Activated effector memory CD4-positive, alpha-beta T cell treated with anti-CD3 and anti-CD28 coated beads, Interleukin-2, amount 50 U/mL, for 16 hours (primary cell): ENCODE measurements around the gene COL23A1.

Experiments used
- DNase-seq: peaks from one replicate; pipeline ENCODE4 v3.0.0-alpha.2; 2020

COL23A1 gene

DNA sequence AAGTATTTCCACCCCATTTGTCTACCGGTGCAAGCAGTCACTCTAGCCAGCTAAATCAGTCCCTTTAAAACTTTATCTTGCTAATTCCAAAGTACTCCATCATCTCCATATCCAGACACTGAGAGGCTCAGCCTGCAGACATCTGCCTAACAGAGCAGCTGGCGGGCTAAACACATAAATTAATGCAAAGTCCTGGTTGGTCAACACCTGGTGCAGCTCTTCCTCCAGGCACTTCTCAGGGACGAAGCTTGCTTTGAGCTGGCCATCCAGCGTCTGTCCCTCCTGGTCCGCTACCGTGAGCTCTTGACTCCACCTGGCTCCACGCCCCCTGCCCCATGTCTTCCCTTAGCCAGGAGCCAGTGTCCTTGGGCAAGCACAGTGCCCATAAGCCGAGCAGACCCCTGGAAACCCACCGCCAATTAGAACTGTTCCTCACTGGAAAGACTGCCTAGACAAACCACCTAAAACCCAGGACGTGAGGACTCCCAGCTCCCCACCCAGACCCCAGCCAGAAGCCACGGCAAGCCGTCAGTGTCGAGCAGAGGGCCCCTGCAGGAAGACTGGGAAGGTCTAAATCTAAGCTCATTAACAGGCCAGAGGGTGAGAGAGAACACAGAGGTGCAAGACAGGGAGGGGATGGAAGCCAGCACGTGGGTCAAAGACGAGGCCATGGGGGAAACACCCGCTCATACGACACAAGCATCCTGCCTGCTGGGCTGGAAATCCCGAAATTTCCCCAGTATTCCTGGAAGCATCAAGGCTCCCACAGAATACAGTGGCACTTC is 120.0 kb downstream of the COL23A1 start:
- DNase-seq = peak; percentile 47

DNA sequence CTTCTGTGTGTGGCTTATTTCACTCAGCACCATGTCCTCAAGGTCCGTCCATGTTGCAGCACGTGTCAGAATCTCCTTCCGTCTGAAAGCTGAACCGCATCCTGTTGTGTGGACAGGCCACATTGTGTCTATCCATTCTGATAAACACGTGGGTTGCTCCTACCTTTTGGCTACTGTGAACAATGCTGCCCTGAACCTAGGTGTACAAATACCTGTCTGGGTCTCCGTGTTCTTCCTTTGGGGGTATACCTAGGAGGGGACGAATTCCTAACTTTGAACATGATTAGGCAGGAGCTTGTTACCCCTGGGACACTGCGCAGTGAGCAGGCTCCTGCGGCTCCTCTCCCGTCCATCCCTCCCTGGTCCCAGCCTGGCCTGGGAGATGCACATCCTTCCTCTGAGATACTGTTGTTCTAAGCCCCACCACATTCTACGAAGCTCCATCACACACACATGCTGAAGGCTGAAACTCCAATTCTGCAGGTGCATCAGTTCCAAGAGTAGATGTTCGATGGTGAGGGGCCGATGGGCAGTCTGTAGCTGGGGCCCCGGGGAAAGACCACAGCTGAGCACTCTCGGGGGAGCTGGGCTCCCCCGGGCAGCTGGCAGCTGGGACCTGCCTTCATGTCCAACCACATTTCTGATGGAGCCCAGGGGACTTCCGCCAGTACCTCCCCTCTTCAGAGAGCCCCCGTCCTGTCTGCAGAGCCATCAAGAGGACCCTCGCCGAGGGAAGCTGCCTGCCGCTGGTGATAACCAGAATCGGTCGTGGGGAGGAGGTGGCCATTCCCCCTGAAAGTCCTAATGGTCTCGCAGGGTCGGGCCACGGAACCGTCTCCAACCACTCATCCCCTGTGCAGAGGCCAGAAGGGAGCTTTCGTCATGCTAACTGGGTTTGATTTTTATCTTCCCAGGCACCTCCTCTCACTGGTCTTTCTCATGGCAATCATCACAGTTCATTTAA is 120.9 kb downstream of the COL23A1 start:
- DNase-seq = peak; percentile 39

DNA sequence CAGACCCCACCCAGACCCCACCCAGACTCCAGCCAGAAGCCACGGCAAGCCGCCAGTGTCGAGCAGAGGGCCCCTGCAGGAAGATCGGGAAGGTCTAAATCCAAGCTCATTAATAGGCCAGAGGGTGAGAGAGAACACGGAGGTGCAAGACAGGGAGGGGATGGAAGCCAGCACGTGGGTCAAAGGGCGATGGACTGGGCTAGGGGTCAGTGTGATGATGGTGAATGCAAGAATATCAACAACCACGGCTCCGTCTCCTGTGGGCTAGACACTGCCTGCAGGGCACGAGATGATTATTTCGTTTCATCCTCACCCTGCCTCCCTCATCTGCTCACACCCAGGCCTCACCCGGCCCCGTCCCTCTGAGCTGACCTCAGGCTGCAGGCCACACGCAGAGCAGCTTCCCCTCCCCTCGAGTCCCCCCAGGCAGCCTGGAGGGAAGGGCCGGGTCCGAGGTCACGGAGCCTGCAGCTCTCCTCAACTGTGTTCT is 122.0 kb downstream of the COL23A1 start:
- DNase-seq = peak; percentile 24

DNA sequence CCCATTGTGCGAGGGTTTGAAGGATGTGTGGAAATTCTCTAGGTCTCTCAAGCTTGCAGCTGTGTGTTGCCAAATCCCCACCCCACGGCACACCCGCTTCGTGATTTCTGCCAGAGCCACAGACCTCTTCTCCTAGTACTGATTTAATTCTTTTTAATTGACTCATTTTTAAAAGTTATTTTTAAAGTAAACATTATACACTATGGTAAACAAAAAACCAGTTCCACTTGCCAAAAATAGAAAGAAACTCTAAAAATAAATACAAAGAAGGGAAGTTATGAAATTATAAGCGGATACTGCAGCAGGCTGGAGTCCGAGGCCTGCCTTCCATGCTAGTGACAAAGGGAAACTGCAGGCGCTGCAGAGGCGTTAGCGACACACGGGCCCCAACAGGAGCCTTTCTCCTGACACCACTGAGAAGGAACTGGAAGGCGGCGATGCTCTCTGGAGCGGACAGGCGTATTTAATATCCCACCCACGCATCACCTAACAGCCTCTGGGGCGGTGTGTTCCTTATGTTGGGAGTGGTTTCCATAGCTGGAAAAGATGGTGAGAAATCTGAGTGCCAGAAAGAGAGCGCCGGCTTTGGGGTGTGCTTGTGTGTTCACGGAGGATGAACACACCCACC is 122.5 kb downstream of the COL23A1 start:
- DNase-seq = peak; percentile 21

DNA sequence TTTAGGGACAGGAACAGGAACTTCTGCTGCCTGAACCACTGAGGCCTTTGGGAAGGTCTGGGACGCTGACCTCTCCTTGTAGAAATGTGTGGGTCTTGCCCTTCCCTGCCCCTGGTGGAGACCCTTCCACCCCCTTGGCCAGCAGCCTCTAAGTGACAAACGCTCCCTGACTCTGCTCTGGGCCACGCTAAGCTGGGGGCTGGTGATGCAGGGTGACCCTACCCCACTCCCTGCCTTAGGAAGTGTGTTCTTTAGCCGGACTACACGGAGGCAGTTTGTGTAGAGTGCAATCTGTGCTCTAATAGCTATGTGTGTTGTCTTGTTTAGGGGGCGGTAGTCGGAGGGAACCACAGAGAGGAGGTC is 123.0 kb downstream of the COL23A1 start:
- DNase-seq = peak; percentile 51

DNA sequence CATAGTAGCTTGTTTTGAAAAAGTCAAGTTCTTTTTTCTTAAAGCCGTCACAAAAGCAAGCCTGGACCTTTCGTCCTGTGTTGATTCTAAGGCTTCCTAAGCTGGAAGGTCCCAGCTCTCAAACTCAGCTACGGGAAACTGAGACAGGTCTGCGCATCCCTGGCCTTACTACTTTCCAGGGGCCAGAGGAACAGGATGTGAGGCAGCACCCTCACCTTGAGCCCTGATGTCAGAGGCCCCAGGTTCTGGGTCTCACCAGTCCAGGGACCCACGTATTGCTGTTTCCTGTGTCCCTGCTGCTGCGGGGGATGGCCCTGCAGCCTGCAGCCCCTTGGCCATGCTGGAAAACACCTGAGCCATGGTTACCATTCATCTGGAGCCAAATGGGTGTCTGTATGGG is 123.9 kb downstream of the COL23A1 start:
- peak; percentile 33 for DNase-seq

DNA sequence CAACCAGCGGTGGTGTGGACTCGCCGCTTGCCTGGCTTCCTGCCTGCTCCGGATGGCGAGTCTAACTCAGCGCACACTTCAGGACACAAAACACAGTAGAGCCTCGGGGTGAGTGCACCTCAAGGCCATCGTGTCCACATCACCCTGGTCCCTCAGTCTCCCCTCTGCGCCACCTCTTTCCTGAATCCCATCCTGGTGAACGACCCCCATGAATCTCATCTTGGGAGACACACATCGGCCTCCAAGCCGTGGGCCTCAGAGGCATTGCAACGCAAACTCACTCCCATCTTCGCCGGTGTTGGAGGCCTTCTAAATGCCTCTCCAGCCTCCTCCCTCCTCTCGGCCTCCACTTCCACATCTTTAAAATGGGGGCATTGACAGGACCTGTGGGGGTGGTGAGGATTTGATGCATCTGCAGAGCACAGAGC is 124.3 kb downstream of the COL23A1 start:
- DNase-seq = peak; percentile 53

DNA sequence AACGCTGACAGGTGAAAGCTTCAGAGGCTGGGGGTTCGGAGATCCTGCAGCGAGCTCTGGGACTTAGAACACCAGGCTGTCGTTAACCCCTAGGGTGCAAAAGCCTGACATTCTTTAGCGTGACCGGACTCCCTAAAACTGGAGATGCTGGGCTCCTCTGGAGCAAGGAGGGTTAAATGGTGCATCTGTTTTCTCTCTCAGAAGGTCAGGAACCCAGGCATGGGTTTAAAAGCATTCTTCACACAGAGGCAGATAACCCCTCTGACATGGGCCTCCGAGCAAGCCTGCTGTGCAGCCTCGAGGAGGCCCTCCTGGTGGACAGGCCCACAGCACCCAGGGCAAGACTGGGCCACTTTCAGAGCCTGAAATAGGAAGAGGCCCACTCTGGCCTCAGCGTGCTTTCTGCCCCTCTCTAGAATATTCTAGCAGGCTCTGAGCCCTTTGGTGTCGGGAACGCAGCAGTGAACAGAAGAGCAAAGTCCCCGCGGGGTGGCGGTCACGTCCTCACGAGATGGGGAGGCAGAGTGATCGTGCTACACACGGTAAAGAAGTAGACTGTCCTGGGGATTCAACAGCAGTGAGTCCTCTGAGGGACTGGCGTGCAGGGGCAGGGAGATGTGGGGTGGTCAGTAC is 124.8 kb downstream of the COL23A1 start:
- DNase-seq = peak; percentile 45

DNA sequence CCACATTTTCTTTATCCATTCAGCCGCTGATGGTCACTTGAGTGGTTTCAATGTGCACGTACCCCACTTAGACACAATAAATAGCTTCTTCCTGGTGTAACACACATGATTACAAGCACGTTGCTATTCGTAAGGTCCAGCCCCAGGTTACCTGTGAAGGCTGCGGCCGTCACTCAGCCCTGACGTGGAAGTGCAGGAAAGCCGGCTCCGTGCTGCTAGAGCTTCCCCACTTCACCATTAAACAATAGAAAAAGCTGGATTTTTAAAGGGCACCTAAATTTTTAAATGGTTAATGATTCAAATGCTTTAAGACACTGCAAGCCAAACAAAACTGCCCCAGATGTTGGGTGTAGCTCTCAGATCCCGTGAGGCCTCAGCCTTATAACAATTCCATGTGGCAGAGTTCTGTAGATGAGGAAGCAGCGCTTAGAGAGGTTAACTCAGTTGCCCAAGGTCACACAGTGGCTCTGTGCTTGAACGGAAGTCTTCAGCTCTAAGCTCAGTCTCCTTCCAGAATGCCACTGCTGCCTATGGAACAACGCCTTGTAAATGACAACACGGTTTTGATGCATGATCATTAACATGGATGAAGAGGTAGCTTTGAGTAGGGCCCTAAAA is 125.7 kb downstream of the COL23A1 start:
- DNase-seq = peak; percentile 13

DNA sequence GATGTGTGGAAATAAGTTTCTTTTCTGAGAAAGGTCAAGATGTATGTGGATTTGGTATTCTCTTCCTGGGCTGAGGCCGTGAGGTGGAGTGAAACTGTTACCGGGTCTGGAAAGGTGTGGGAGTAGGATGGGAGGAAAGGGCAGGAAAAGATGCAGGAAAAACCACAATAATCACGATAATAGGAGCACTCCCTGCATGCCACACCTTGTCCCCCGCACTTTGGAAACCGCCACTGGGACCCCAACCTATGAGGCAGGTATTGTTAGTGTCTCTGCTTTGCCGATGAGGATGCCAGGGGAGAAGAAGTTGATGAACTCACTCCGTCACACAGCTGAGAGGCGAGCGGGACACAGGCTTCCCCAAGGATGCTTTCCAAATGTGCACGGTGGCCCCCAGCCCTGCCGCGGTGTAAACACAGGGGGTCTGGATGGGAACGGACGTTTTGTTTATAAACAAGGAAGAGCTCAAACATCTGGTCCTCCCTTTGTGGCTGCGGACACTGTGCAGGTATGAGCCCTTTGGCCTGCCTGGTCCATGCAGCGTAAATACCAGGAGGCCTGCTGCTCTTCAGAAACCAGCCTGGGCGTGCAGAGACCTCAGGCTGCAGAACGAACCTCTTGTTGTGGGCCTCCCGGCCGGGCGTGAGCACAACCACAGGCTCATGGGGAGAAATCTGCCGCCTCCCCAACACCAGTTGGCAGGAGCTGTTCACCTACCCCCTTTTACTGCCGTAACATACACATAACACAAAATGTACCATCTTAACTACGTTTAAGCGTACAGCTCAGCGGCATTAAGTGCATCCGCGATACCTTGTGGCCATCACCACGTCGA is 126.7 kb downstream of the COL23A1 start:
- peak; percentile 25 for DNase-seq

DNA sequence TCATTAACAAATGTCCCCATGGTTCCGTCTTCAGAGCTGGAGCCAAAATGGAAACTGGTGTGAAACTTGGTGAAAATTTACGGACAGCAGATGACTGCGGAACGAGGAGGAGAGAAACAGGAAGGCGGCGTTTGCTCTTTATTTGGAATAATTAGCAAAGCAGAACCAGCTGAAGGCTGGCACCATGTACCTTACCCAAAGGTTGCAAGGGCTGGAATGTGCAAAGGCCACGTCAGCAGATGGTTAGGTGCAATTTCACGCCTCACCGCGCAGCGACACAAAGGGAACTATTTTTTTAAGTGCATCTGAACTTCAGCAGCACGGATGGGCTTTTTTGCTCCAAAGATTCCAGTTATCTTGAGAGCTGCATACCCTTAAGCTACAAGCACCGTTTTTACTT is 127.4 kb downstream of the COL23A1 start:
- no peak for DNase-seq

DNA sequence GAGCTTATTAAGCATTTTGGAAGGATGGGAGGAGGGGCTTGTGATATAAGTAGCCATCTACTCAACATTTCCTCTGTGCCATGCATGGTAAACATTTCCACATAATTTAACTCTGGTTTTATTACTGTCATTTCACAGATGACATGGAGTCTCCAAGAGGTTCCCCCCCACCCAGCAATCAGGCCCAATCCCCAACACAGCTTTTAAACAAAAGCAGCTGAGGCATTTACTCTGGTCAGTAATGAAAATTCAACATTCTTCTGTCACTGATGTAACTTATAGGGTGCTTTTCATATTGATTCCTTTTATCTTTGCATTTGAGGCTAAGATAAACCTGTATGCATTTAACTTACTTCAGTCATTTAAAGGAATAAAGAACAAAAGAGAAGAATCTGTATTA is 128.1 kb downstream of the COL23A1 start:
- DNase-seq = no peak

DNA sequence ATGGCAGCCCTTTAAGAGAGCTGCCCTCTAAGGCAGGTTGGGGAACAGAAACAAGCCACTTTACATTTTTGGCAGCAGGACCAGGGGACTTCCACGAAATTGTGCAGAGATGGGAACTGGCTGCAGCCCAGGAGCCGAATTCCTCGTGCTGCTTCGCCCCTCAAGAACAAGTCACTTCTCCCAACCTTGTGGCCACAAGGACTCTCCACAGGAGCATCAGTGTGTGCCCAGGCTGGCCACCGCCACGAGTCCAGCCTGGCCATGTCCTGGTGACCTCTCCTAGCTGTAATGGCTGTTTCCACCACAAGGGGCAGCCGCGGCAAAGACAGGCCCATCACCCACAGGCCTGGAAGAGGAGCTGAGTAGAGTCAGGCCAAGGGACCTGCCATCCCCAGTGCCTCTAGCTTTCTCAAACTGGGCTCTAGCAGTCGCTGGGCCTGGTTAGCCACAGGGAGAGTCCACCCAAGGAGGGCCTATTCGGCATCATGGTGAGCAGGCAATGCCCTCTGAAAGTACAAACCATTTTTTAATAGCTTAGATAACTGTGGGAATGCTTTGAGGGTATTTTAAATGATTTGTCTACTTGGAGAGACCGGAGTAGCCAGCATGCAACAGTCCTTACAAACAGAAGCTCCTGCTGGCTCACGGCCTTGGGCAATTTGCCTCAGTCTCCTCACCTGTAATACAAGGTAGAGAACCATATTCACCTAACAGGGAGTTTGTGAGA is 129.0 kb downstream of the COL23A1 start:
- DNase-seq = peak; percentile 71

DNA sequence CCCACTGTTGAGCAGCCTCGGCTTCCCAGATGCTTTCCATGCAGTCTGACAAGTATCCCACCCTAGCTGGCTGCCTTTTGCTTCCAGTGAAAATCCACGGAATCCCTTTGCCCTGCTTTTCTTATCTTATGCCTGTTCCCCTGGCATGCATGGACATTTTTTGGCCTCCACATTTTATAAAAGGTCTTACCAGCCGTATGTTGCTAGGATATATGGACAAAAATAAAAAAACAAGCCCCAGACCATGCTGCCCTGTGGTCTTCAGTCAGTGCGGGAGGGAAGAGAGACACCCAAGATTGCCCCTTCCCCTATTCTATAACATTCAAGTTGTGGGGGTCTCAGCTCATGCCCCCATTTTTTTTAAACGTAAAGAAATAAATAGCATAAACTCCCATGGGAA is 129.6 kb downstream of the COL23A1 start:
- DNase-seq = peak; percentile 19

DNA sequence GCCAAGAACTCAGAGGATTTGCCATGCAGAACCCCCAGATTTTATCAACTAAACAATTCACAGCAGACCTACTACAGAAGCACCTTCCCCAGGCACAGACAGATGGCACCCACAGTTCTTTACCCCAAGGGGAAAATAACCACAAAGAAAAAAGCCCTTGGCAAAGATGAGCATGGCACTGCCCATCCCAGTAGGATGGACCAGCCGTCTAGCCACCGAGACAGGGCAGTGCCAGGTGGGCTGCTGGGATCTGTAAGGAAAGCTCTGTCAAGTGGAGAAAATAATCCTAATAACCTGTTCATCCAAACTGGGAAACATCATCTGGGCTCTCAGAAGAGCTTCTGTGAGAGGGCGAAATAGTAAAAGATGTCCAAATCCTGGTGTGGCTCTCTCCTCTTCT is 130.0 kb downstream of the COL23A1 start:
- DNase-seq = no peak

DNA sequence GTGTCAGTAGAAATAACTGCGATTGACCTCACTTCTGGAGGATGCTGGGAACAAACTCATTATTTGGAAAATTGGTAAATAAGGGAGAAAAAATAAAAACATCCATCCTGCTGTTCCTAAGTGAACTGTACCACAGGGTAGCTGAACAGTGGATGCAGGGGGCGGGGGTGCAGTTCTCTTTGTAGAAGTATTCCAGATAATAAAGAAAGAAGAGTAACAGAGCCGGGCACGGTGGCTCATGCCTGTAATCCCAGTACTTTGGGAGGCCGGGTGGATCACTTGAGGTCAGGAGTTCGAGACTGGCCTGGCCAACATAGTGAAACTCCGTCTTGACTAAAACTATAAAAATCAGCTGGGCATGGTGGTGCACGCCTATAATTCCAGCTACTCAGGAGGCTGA is 132.1 kb downstream of the COL23A1 start:
- peak; percentile 21 for DNase-seq

DNA sequence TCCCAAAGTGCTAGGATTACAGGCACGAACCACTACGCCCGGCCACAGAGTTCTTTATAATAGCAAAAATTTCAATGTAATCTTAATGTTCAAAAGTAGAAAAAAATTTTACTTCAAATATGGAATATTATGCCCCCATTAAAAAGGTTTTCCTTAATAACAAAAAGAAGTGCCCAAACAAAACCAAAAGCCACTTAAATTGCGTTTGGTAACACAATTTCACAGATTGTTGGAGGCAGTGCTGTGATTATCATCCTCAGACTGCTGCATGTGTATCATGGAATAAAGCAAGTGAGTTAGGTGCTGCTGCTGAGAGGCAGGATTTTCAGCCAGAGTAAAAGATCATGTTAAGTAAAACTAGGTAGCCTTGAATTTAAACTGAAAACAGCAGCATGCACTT is 132.7 kb downstream of the COL23A1 start:
- no peak for DNase-seq

DNA sequence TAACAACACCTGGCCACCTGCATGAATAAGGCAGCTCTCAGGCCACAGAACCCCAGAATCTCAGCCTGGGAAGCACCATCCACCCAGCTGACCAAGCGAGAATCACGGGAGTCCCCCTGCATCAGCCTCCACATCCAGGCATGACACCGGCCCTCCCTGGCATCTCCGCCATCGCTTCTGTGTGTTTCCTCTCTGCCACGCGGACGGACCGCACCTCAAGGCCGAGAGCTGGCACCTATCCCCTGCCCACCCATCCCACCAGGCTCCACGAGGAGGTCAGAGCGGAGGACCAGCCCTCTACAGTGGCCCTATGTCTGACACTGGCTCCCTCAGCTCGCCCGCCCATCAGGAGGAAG is 134.7 kb downstream of the COL23A1 start:
- DNase-seq = no peak

DNA sequence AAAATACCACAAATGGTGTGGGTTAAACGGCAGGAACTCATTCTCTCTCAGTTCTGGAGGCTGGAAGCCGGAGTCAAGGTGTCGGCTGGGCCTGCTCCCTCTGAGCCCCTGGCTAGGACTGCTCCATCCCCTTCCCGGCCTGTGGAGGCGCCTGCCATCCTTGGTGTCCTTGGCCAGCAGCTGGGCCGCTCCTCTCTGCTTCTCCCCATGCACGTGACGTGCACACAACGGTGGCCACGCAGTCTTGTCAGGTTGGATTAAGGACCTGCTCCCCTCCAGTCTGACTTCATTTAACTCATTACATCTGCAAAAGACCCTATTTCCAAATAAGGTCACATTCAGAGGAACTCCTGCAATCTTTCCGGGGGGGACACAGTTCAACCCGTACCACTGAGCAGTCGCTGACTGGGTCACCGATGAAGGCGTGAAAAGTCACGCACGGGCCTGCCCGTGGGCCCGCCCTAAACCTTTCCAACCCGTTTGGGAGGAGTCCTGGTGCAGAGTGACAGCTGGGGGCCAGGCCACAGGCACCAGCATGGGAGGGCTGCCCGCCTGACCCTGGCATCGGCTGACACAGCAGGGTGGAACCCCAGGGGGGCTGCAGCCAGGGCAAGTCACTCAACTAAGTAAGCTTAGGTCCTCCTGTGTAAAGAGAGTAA is 135.2 kb downstream of the COL23A1 start:
- peak; percentile 13 for DNase-seq

DNA sequence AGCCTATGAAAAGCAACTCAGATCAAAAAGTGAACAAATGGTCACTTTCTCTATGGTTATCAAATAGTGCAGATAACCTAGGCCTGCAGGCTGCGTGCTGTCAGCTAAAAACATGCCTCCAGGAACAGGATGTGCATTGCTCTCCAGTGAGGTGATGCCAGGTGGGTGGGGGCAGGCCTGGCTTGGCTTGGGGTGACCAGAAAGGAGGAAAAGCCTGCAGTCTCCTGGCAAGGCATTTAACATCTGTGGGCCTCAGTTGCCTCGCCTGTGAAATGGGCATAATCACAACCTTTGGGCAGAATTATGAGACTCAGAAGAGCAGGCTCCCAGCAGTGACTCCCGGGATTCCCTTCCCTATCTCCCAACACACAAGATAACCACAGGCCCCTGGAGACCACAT is 135.9 kb downstream of the COL23A1 start:
- DNase-seq = peak; percentile 57
